ENCODE results near the gene ADSL.

The ADSL gene

GRCh38 chr22:40400159-40400558, 53.9 kb downstream of the ADSL start:
- TF ChIP-seq CTCF (IDR thresholded peaks at IDR 0.05), result no peak
- DNase-seq (ENCODE audit: low spot score), result no peak
- Histone ChIP-seq H3K27ac (no peak overlapping the region), H3K4me3 (no peak overlapping the region)

GRCh38 chr22:40401532-40401931, 55.2 kb downstream of the ADSL start:
- Histone ChIP-seq H3K4me3 (no peak overlapping the region), H3K27ac (no peak overlapping the region)
- no peak for TF ChIP-seq CTCF (IDR thresholded peaks at IDR 0.05)
- DNase-seq (ENCODE audit: low spot score), result no peak

- Histone ChIP-seq H3K4me3 (no peak overlapping the region), H3K27ac (no peak overlapping the region)
- no peak for DNase-seq (ENCODE audit: low spot score)
- TF ChIP-seq CTCF (IDR thresholded peaks at IDR 0.05), result no peak
Measured at GRCh38 chr22:40401981-40402406, 55.7 kb downstream of the ADSL start.

GRCh38 chr22:40403141-40403540, 56.8 kb downstream of the ADSL start:
- no peak overlapping the region for H3K27ac ChIP-seq
- DNase-seq (ENCODE audit: low spot score), result no peak
- TF ChIP-seq CTCF (IDR thresholded peaks at IDR 0.05), result no peak
- no peak overlapping the region for H3K4me3 ChIP-seq

GRCh38 chr22:40403651-40404050, 57.4 kb downstream of the ADSL start:
- Histone ChIP-seq H3K4me3 (no peak overlapping the region), H3K27ac (no peak overlapping the region)
- no peak for TF ChIP-seq CTCF (IDR thresholded peaks at IDR 0.05)
- no peak for DNase-seq (ENCODE audit: low spot score)

GRCh38 chr22:40404251-40405177, 58.2 kb downstream of the ADSL start:
- H3K27ac ChIP-seq, result no peak overlapping the region
- no peak for TF ChIP-seq CTCF (IDR thresholded peaks at IDR 0.05)
- H3K4me3 ChIP-seq, result no peak overlapping the region
- DNase-seq (ENCODE audit: low spot score), result no peak

Measured in coronary artery (tissue), 2 donors.